ENCODE results near the gene MED6.

Gene MED6

DNA sequence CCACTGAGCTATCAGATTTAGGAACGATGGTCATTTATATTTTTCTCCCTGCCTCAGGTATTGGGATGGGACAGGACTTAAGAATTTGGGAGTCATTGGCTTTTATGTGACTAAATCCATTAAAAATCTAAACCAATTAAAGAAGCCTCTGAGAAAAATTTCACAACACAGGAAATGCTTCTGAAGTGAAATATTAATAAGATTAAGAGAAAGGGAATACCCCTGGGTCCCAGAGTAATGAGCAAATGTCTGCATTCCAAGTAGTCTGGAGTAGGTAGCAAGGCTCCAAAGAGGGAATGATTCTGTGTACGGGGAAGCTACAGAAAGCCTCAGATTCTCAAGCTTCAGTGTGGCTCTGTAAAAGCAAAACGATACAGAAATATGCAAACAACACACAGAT, 707 bp upstream of the MED6 start:
- TF ChIP-seq Cebpa-rat (IDR thresholded peaks at IDR 0.05), result no peak
- Histone ChIP-seq H4K20me1 (peaks cover 40% of the 10 kb centered on the region), H3K4me3 (peak overlapping the region; percentile 65), H3K9ac (peak overlapping the region; percentile 68; the same call in 1 of the 2 replicates), H3K36me3 (peaks cover 13% of the 10 kb centered on the region), H3K27ac (peak overlapping the region; percentile 60; the same call in 1 of the 2 replicates), H3K9me3 (no peaks in the 10 kb centered on the region), H3K4me1 (peaks cover 20% of the 10 kb centered on the region), H3K4me2 (peak overlapping the region; percentile 84), H3K27me3 (no peaks in the 10 kb centered on the region)

DNA sequence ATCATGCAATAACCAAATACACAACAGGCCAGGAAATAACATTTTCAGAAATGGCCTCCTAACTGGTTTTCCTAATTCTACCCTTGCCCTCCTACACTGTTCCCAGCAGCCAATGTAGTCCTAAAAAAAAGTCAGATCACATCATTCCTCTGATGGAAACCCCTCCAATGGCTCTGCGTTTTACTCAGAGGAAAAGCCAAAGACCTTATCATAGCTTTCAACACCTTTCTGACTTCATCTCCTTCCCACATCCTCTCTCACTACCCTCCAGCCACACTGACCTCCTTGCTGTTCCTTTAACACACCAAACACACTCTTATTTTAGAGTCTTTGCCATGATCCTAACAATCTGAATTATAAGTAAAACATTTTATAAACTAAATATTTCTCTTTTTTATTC, 1.1 kb downstream of the MED6 start:
- H3K4me2 ChIP-seq, result peak overlapping the region; percentile 95
- H3K9ac ChIP-seq, result peak overlapping the region; percentile 88
- peaks cover 58% of the 10 kb centered on the region for H4K20me1 ChIP-seq
- peaks cover 31% of the 10 kb centered on the region for H3K36me3 ChIP-seq
- peak overlapping the region; percentile 88 for H3K4me3 ChIP-seq
- H3K9me3 ChIP-seq, result no peaks in the 10 kb centered on the region
- no peak overlapping the region for H3K27ac ChIP-seq
- no peak for TF ChIP-seq Cebpa-rat (IDR thresholded peaks at IDR 0.05)
- no peaks in the 10 kb centered on the region for H3K27me3 ChIP-seq
- peaks cover 20% of the 10 kb centered on the region for H3K4me1 ChIP-seq

DNA sequence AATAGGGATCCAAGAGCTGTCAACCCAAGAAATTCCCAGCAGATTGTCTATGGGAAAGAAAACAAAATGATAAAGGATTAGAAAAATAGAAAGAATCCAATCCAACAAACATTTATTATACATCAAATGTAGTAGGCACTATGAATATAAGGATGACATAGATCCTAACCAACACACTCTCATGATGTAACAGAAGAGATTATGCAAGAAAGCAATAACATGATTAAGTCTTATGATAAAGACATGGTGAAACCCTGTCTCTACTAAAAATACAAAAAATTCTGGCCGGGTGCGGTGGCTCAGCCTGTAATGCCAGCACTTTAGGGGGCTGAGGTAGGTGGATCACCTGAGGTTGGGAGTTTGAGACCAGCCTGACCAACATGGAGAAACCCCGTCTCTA, 2.7 kb downstream of the MED6 start:
- TF ChIP-seq Cebpa-rat (IDR thresholded peaks at IDR 0.05), result no peak
- Histone ChIP-seq H3K27me3 (no peaks in the 10 kb centered on the region), H3K9ac (no peak overlapping the region), H4K20me1 (peaks cover 74% of the 10 kb centered on the region), H3K9me3 (no peaks in the 10 kb centered on the region), H3K36me3 (peaks cover 47% of the 10 kb centered on the region), H3K27ac (no peak overlapping the region), H3K4me2 (no peak overlapping the region), H3K4me3 (no peak overlapping the region), H3K4me1 (peaks cover 20% of the 10 kb centered on the region)

DNA sequence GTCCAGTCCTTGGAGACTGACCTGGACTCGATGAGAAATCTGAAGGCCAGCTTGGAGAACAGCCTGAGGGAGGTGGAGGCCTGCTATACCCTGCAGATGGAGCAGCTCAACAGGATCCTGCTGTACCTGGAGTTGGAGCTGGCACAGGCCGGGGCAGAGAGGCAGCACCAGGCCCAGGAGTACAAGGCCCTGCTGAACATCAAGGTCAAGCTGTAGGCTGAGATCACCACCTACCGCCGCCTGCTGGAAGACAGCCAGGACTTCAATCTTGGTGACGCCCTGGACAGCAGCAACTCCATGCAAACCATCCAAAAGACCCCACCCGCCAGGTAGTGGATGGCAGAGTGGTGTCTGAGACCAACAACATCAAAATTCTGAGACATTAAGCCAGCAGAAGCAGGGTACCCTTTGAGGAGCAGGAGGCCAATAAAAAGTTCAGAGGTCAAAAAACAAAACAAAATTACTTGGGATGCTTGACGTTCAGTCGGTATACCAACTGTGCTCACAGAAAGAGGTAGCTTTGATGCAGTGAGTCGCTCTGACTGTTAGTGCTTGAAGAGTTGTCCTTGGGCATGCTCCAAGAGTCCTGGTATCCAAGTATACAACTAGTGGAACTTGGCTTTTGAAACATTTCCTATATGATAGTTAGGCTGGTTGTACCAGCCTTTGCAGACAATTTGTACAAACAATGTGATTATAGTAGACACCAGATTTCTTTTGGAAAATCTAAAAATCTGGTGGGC, 4.8 kb downstream of the MED6 start:
- no peaks in the 10 kb centered on the region for H3K27me3 ChIP-seq
- H3K4me2 ChIP-seq, result no peak overlapping the region
- no peak for TF ChIP-seq Cebpa-rat (IDR thresholded peaks at IDR 0.05)
- H3K4me1 ChIP-seq, result peaks cover 14% of the 10 kb centered on the region
- H3K27ac ChIP-seq, result no peak overlapping the region
- H3K9ac ChIP-seq, result no peak overlapping the region
- peaks cover 66% of the 10 kb centered on the region for H3K36me3 ChIP-seq
- no peak overlapping the region for H3K4me3 ChIP-seq
- peaks cover 88% of the 10 kb centered on the region for H4K20me1 ChIP-seq
- H3K9me3 ChIP-seq, result no peaks in the 10 kb centered on the region

DNA sequence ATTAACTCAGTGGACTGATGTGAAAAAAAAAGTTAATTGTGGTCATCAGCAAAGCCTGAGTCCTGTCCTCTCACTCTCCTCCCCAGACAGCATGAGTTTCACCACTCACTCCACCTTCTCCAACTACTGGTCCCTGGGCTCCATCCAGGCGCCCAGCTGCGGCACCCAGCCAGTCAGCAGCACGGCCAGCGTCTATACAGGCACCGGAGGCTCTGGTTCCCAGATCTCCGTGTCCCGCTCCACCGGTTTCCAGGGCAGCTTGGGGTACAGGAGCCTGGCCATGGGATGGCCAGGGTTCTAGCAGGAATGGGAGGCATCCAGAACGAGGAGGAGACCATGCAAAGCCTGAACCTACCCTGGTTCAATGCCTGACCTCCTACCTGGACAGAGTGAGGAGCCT, 6.0 kb downstream of the MED6 start:
- peaks cover 78% of the 10 kb centered on the region for H3K36me3 ChIP-seq

DNA sequence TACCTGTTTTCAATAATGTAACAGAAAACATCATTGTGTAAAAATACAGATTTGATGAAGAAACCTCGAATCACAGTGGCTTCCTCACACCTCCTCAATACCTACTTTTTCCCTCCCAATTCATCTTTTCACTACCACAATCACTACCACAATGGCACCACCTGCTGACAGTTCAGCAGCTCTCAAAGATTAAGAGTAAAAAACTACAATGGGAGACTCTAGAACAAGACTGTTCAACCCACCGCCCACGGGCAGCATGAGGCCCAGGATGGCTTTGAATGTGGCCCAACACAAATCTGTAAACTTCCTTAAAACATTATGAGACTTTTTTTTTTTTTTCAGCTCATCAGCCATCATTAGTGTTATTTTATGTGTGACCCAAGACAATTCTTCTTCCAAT, 15.2 kb downstream of the MED6 start:
- H3K4me2 ChIP-seq, result no peak overlapping the region
- no peak overlapping the region for H3K9ac ChIP-seq
- no peak overlapping the region for H3K4me3 ChIP-seq
- peaks cover 42% of the 10 kb centered on the region for H4K20me1 ChIP-seq
- no peaks in the 10 kb centered on the region for H3K27me3 ChIP-seq
- H3K27ac ChIP-seq, result no peak overlapping the region
- no peaks in the 10 kb centered on the region for H3K9me3 ChIP-seq
- H3K4me1 ChIP-seq, result no peaks in the 10 kb centered on the region
- TF ChIP-seq Cebpa-rat (IDR thresholded peaks at IDR 0.05), result no peak
- H3K36me3 ChIP-seq, result peaks cover 95% of the 10 kb centered on the region

More for the DNA sequence above, 6.0 kb downstream of the MED6 start:
- Histone ChIP-seq H3K9me3 (no peaks in the 10 kb centered on the region), H3K27me3 (no peaks in the 10 kb centered on the region), H3K4me3 (no peak overlapping the region), H3K4me1 (peaks cover 9% of the 10 kb centered on the region), H4K20me1 (peaks cover 93% of the 10 kb centered on the region), H3K4me2 (no peak overlapping the region), H3K9ac (no peak overlapping the region), H3K27ac (no peak overlapping the region)
- no peak for TF ChIP-seq Cebpa-rat (IDR thresholded peaks at IDR 0.05)

DNA sequence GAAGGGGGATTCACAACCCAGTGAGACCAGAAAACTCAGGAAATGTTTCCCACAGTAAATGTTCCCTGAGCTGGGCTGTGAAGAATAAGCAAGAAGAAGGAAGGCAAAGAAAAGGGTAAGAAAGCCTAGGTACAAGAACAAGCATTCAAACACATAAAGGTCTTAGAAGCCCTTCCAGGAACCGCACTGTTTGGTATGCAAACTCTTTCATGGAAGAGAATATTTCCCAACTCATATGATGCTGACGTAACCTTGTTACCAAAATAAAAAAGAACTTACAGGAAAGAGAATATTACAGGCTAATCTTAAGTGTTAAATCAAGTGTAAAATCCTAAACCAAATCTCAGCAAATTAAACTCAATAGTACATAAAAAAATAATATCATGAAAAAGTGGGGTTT, 23.6 kb downstream of the MED6 start:
- H3K9me3 ChIP-seq, result no peaks in the 10 kb centered on the region; the same call in 1 of the 2 replicates
- H3K9ac ChIP-seq, result no peak overlapping the region
- H3K36me3 ChIP-seq, result peaks cover 40% of the 10 kb centered on the region
- TF ChIP-seq Cebpa-rat (IDR thresholded peaks at IDR 0.05), result no peak
- no peaks in the 10 kb centered on the region for H3K4me1 ChIP-seq
- no peak overlapping the region for H3K4me2 ChIP-seq
- no peaks in the 10 kb centered on the region for H3K27me3 ChIP-seq
- H4K20me1 ChIP-seq, result peaks cover 4% of the 10 kb centered on the region; the same call in 1 of the 2 replicates
- H3K4me3 ChIP-seq, result no peak overlapping the region
- H3K27ac ChIP-seq, result no peak overlapping the region

DNA sequence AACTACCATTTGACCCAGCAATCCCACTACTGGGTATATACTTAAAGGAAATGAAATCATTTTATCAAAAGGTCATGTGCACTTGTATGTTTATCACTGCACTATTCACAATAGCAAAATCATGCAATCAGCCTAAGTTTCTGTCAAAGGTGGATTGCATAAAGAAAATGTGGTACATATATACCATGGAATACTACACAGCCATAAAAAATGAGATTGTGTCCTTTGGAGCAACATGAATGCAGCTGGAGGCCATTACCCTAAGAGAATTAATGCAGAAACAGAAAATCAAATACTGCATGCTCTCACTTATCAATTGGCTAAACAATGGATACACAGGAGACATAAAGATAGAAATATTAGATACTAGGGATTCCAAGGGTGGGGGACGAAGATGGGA, 27.4 kb downstream of the MED6 start:
- no peaks in the 10 kb centered on the region for H3K4me1 ChIP-seq
- H3K9ac ChIP-seq, result no peak overlapping the region
- H3K4me3 ChIP-seq, result no peak overlapping the region
- H4K20me1 ChIP-seq, result peaks cover 20% of the 10 kb centered on the region; the same call in 1 of the 2 replicates
- H3K27ac ChIP-seq, result no peak overlapping the region
- no peaks in the 10 kb centered on the region for H3K27me3 ChIP-seq
- no peak overlapping the region for H3K4me2 ChIP-seq
- H3K9me3 ChIP-seq, result no peaks in the 10 kb centered on the region; the same call in 1 of the 2 replicates
- TF ChIP-seq Cebpa-rat (IDR thresholded peaks at IDR 0.05), result no peak
- peaks cover 12% of the 10 kb centered on the region; the same call in 1 of the 2 replicates for H3K36me3 ChIP-seq

DNA sequence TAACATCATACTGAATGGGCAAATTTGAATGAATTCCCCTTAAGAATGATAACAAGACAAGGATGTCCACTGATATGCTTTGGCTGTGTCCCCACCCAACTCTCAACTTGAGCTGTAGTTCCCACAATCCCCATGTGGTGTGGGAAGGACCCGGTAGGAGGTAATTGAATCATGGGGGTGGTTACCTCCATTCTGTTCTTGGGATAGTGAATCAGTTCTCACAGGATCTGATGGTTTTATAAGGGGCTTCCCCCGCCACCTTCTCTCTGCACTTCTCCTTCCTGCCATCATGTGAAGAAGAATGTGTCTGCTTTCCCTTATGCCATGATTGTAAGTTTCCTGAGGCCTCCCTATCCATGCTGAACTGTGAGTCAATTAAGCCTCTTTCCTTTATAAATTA, 29.3 kb downstream of the MED6 start:
- H4K20me1 ChIP-seq, result peaks cover 21% of the 10 kb centered on the region; the same call in 1 of the 2 replicates
- peaks cover 27% of the 10 kb centered on the region for H3K36me3 ChIP-seq
- no peak overlapping the region for H3K4me2 ChIP-seq
- no peak overlapping the region for H3K27ac ChIP-seq
- TF ChIP-seq Cebpa-rat (IDR thresholded peaks at IDR 0.05), result no peak
- H3K4me1 ChIP-seq, result no peaks in the 10 kb centered on the region
- no peak overlapping the region for H3K9ac ChIP-seq
- no peak overlapping the region for H3K4me3 ChIP-seq
- no peaks in the 10 kb centered on the region for H3K27me3 ChIP-seq
- peaks cover 8% of the 10 kb centered on the region; the same call in 1 of the 2 replicates for H3K9me3 ChIP-seq

DNA sequence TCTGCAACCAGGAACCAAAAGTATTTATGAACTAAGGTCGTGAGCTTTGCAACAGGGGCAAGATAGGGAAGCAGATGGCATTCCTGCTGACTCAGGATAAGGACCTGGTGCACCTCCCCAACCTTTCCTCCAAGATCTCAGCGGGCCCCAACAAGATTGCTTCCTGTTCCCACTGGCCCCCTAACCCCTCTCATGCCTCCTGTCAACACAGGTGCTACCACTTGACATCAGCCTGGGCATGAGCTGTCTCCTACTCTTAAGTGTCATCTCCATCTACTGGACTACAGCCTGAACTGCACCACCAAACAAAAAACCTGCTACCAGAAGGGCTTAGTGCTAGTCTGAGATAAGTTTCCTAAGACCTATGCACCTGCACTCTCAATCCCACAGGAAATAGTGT, 32.7 kb downstream of the MED6 start:
- H3K27me3 ChIP-seq, result no peaks in the 10 kb centered on the region
- H3K4me3 ChIP-seq, result no peak overlapping the region
- H3K9me3 ChIP-seq, result peaks cover 39% of the 10 kb centered on the region
- no peak overlapping the region for H3K9ac ChIP-seq
- H3K4me2 ChIP-seq, result no peak overlapping the region
- no peaks in the 10 kb centered on the region for H3K4me1 ChIP-seq
- H3K27ac ChIP-seq, result no peak overlapping the region
- peaks cover 47% of the 10 kb centered on the region for H3K36me3 ChIP-seq
- no peak for TF ChIP-seq Cebpa-rat (IDR thresholded peaks at IDR 0.05)
- peaks cover 21% of the 10 kb centered on the region; the same call in 1 of the 2 replicates for H4K20me1 ChIP-seq

Data from BLaER1 (cell line).